K562 (cell line): ENCODE measurements around the gene HES6. TPM values are rescaled to one million over a fixed set of nuclear protein-coding genes. Genes with fewer than 3 reads are reported as not detected.

Source experiments
- ATAC-seq: fragments of 200-7000 bp; cut with Tn5 transposase; 3 replicates; pipeline ENCODE4 v1.9.1; 2020; ENCODE audit warnings: moderate library complexity
- BruUV-seq: library from RNA; stranded (reverse); fragments of 400-500 nt; replicated peaks from 2 replicates; lab custom pipeline; 2021; lab: Mats Ljungman, UMichigan
- CTCF ChIA-PET: fragments of 300-600 bp; formaldehyde crosslinking; extraction: SDS; loops from one replicate; lab custom pipeline; 2021; ENCODE audit warnings: low intra/inter-chr PET ratio; lab: Yijun Ruan, JAX
- POLR2A ChIA-PET: fragments of 300-600, 350-650 bp; sonication (Branson Sonifier 250); formaldehyde crosslinking; extraction: SDS; loops from one replicate; lab custom pipeline; 2021; ENCODE audit warnings: antibody characterized with exemption, inconsistent platforms; lab: Yijun Ruan, JAX
- DNase-seq, 4 experiments: peaks; one replicate each; pipeline versions ENCODE4 v3.0.0 to v3.0.0-alpha.2; 2011 to 2018; ENCODE audit warnings: low spot score in 3 of 4, mixed read lengths in 3 of 4; ENCODE audit errors: extremely low read depth in 1 of 4
- FAIRE-seq: peaks from 2 replicates; lab custom pipeline; 2011; peaks lifted over from hg19 to GRCh38; lab: Jason Lieb, UNC
- H2AFZ ChIP-seq: 2 replicates; pipeline ENCODE4 v1.6.0; 2011; ENCODE audit warnings: low read depth, low read length, control low read depth, inconsistent platforms
- H3K27ac ChIP-seq: fragments of 200-600 bp; 3 replicates; pipeline ENCODE4 v1.8.0; 2011; ENCODE audit warnings: low read depth, mild to moderate bottlenecking, control low read depth, inconsistent platforms, low read length, moderate library complexity, mixed read lengths; ENCODE audit errors: extremely low read depth
- H3K27me3 ChIP-seq, 2 experiments: fragments of 300-600 bp in 1 of 2; 2 replicates in 1 of 2; 3 replicates in 1 of 2; pipeline versions ENCODE4 v1.6.0 to v1.8.0; 2011; ENCODE audit warnings: inconsistent platforms in 2 of 2, low read length in 2 of 2, mild to moderate bottlenecking in 1 of 2, mixed read lengths in 1 of 2, moderate library complexity in 1 of 2; ENCODE audit not compliant: control insufficient read depth in 2 of 2, insufficient read depth in 2 of 2
- H3K36me3 ChIP-seq: fragments of 300-600 bp; 3 replicates; pipeline ENCODE4 v1.8.0; 2011; ENCODE audit warnings: mild to moderate bottlenecking, low read length, inconsistent platforms; ENCODE audit not compliant: control insufficient read depth, insufficient read depth
- H3K4me1 ChIP-seq, 2 experiments: fragments of 200-600 bp in 1 of 2; replicated peaks in 1 of 2; 2 replicates in 1 of 2; 3 replicates in 1 of 2; pipeline versions ENCODE4 v1.5.1 to v1.8.0; 2011; ENCODE audit warnings: inconsistent platforms in 2 of 2, low read length in 2 of 2, mild to moderate bottlenecking in 1 of 2, mixed read lengths in 1 of 2, moderate library complexity in 1 of 2; ENCODE audit not compliant: control insufficient read depth in 2 of 2, insufficient read depth in 2 of 2
- H3K4me2 ChIP-seq: 2 replicates; pipeline ENCODE4 v1.6.1; 2011; ENCODE audit warnings: low read length, control low read depth, inconsistent platforms, mixed read lengths; ENCODE audit not compliant: insufficient read depth
- H3K4me3 ChIP-seq: fragments of 200-600 bp; sonication (generic), shearing (Covaris generic); 2 replicates; pipeline ENCODE4 v1.5.1; 2016; ENCODE audit warnings: control low read depth, inconsistent platforms
- H3K79me2 ChIP-seq: fragments of 200-600 bp; 3 replicates; pipeline ENCODE4 v1.8.0; 2011; ENCODE audit warnings: low read length, inconsistent platforms; ENCODE audit not compliant: control insufficient read depth, insufficient read depth
- H3K9ac ChIP-seq, 2 experiments: 2 replicates each; pipeline versions ENCODE4 v1.6.0 to v1.6.1; 2011; ENCODE audit warnings: low read depth in 2 of 2, low read length in 2 of 2, control low read depth in 1 of 2, inconsistent platforms in 1 of 2, mild to moderate bottlenecking in 1 of 2, mixed read lengths in 1 of 2; ENCODE audit not compliant: insufficient read depth in 1 of 2
- H3K9me1 ChIP-seq: one replicate; pipeline ENCODE4 v1.6.0; 2011; ENCODE audit warnings: inconsistent platforms, mild to moderate bottlenecking, low read length, moderate library complexity; ENCODE audit not compliant: control insufficient read depth, insufficient read depth
- H3K9me3 ChIP-seq: replicated peaks from 2 replicates; pipeline ENCODE4 v1.5.1; 2011; ENCODE audit warnings: low read depth, low read length, inconsistent platforms; ENCODE audit not compliant: control insufficient read depth, insufficient read depth
- H4K20me1 ChIP-seq: replicated peaks from 2 replicates; pipeline ENCODE4 v1.6.1; 2011; ENCODE audit warnings: low read length, inconsistent platforms, mixed read lengths; ENCODE audit not compliant: control insufficient read depth, insufficient read depth
- HNRNPL ChIP-seq: fragments of 200-400 bp; formaldehyde crosslinking; IDR thresholded peaks from 2 replicates; pipeline ENCODE4 v1.6.1; 2017; ENCODE audit warnings: low read depth, mild to moderate bottlenecking, low read length
- NFATC3 ChIP-seq: fragments of 450-650 bp; IDR thresholded peaks from 2 replicates; pipeline ENCODE4 v1.6.1; 2017; ENCODE audit warnings: mild to moderate bottlenecking
- NRF1 ChIP-seq, 2 experiments: fragments of 450-650 bp; IDR thresholded peaks in 1 of 2; conservative IDR thresholded peaks in 1 of 2; 2 replicates each; pipeline ENCODE4 v1.6.1; 2014; ENCODE audit warnings: mild to moderate bottlenecking in 2 of 2
- RBM17 ChIP-seq: fragments of 200-400 bp; formaldehyde crosslinking; IDR thresholded peaks from 2 replicates; pipeline ENCODE4 v1.6.1; 2017; ENCODE audit warnings: low read depth, mild to moderate bottlenecking, low read length, borderline replicate concordance
- STAT5B ChIP-seq: fragments of 250-450 bp; sonication (Bioruptor Pico); IDR thresholded peaks from 2 replicates; pipeline ENCODE4 v1.8.0; 2021; ENCODE audit warnings: mild to moderate bottlenecking, inconsistent platforms
- YY1 ChIP-seq, 3 experiments: IDR thresholded peaks; 2 replicates each; pipeline ENCODE4 v1.6.1; 2011; ENCODE audit warnings: low read length in 2 of 3, mild to moderate bottlenecking in 2 of 3, moderate library complexity in 2 of 3, borderline replicate concordance in 1 of 3, control low read depth in 1 of 3, low read depth in 1 of 3; ENCODE audit not compliant: insufficient read depth in 3 of 3, insufficient replicate concordance in 2 of 3, control insufficient read depth in 1 of 3, insufficient read length in 1 of 3; ENCODE audit errors: extremely low read depth in 1 of 3
- WGBS: fragments of 100-300 bp; shearing (Covaris generic); methylation state at CpG from one replicate; pipeline ENCODE4 v1.1.6; 2016; ENCODE audit warnings: low coverage, mixed read lengths; ENCODE audit not compliant: insufficient coverage; ENCODE audit errors: missing lambda C conversion rate; 5-methylcytosine and 5-hydroxymethylcytosine counted together
- in situ Hi-C: fragments of 300-500 bp; cut with MboI; formaldehyde crosslinking; loops from 4 replicates; pipeline ENCODE4 v1.15.0; 2018; ENCODE audit warnings: inconsistent platforms, mixed read lengths
- intact Hi-C: fragments of 100-400 bp; cut with micrococcal nuclease; formaldehyde crosslinking; loops from 2 replicates; pipeline ENCODE4 v1.14.2; 2022
- polyA plus RNA-seq, 8 experiments: library from polyadenylated mRNA; depleted of rRNA in 4 of 8; stranded (reverse) in 5 of 8; unstranded in 3 of 8; fragments of >200 nt; fragmentation: Nextera tagmentation in 2 of 8; fragmentation: Illumina TruSeq in 1 of 8; extraction: Ambion mirVana in 2 of 8; extraction: Trizol in 1 of 8; gene quantifications; 2 replicates each; pipeline versions ENCODE4 v1.2.1 to v1.2.3, GENCODE V29; 2011 to 2014; ENCODE audit warnings: inconsistent platforms in 1 of 8, missing spikeins in 1 of 8
- total RNA-seq, 7 experiments: library from RNA; depleted of rRNA in 6 of 7; stranded (reverse); fragments of >200 nt in 6 of 7; fragmentation: Illumina TruSeq in 2 of 7; extraction: Trizol in 2 of 7; gene quantifications; 2 replicates each; pipeline versions ENCODE4 v1.2.1 to v1.2.3, GENCODE V29; 2011 to 2021; ENCODE audit warnings: low replicate concordance in 1 of 7
- TF ChIP-seq, protein P1 (sequence below): fragments of 450-650 bp; formaldehyde crosslinking; IDR thresholded peaks from 2 replicates; pipeline ENCODE4 v1.4.0; 2020; ENCODE audit warnings: mild to moderate bottlenecking, moderate library complexity
- TF ChIP-seq, protein P2 (sequence below): fragments of 250-450 bp; sonication (Bioruptor Pico); IDR thresholded peaks from 2 replicates; pipeline ENCODE4 v1.8.0; 2021; ENCODE audit warnings: mild to moderate bottlenecking, moderate library complexity

Gene HES6
- total and polyA plus RNA-seq, 9 of the 15 experiments (the other 6 are each of a cell fraction or from before 2014, with no cell fraction given), result 6.2 to 133 (median 29.2) TPM

- no peaks in the 10 kb centered on the region for H4K20me1 ChIP-seq
- no peaks in the 10 kb centered on the region for H3K9me1 ChIP-seq
- no peak overlapping the region for H2AFZ ChIP-seq
- peaks cover 23% of the 10 kb centered on the region; the same call in 1 of the 3 replicates for H3K36me3 ChIP-seq
- H3K4me2 ChIP-seq, result no peak overlapping the region
- no peaks in the 10 kb centered on the region for H3K9me3 ChIP-seq
- ChIA-PET POLR2A (no interaction called here), CTCF (no interaction called here)
- H3K4me3 ChIP-seq, result no peak overlapping the region
- H3K27me3 ChIP-seq, result no peaks in the 10 kb centered on the region
- no peak for ATAC-seq
- TF ChIP-seq YY1 (IDR thresholded peaks at IDR 0.05; ENCODE audit: borderline replicate concordance in 1 of 3, control insufficient read depth in 1 of 3, extremely low read depth in 1 of 3, insufficient read depth in 3 of 3, insufficient read length in 1 of 3, insufficient replicate concordance in 2 of 3, low read depth in 1 of 3, low read length in 2 of 3) (no peak), STAT5B (no peak), HNRNPL (no peak), NRF1 (conservative IDR thresholded peaks at IDR 0.05 in 1 of 2, IDR thresholded peaks at IDR 0.05 in 1 of 2) (no peak), RBM17 (no peak), NFATC3 (no peak)
- TF ChIP-seq, protein P1, sequence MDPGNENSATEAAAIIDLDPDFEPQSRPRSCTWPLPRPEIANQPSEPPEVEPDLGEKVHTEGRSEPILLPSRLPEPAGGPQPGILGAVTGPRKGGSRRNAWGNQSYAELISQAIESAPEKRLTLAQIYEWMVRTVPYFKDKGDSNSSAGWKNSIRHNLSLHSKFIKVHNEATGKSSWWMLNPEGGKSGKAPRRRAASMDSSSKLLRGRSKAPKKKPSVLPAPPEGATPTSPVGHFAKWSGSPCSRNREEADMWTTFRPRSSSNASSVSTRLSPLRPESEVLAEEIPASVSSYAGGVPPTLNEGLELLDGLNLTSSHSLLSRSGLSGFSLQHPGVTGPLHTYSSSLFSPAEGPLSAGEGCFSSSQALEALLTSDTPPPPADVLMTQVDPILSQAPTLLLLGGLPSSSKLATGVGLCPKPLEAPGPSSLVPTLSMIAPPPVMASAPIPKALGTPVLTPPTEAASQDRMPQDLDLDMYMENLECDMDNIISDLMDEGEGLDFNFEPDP (CRISPR knock-in tag), result no peak
- TF ChIP-seq, protein P2, sequence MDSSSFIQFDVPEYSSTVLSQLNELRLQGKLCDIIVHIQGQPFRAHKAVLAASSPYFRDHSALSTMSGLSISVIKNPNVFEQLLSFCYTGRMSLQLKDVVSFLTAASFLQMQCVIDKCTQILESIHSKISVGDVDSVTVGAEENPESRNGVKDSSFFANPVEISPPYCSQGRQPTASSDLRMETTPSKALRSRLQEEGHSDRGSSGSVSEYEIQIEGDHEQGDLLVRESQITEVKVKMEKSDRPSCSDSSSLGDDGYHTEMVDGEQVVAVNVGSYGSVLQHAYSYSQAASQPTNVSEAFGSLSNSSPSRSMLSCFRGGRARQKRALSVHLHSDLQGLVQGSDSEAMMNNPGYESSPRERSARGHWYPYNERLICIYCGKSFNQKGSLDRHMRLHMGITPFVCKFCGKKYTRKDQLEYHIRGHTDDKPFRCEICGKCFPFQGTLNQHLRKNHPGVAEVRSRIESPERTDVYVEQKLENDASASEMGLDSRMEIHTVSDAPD (CRISPR knock-in tag), result no peak
- TF ChIP-seq, all 486 proteins: peak for 0
- H3K4me1 ChIP-seq, result peaks cover 0 to 20% of the 10 kb centered on the region in 2 experiments; a peak in 2 of 5 replicates
- 90% methylated on average over 4 of the region's 6 CpGs for WGBS
- H3K79me2 ChIP-seq, result peaks cover 13% of the 10 kb centered on the region
- H3K9ac ChIP-seq, result no peak overlapping the region
- FAIRE-seq, result no peak
- no TSS peak for BruUV-seq
- intact Hi-C loops, result no loop called here
- in situ Hi-C loops, result no loop called here
- H3K27ac ChIP-seq, result no peak overlapping the region
- DNase-seq, result no peak
Measured at GRCh38 chr2:238279324-238279682, 39.5 kb upstream of the HES6 start.
